ENCODE measurements around the gene PLG. TPM values are rescaled to one million over a fixed set of nuclear protein-coding genes. Genes with fewer than 3 reads are reported as not detected.
"Not testable (repeated sequence)": the region's sequence is repeated elsewhere in the genome, so short reads cannot be mapped to it uniquely, and the experiment has no call there.

The PLG gene
- total and polyA plus RNA-seq, 2 experiments from 2014 or later: 0.29 TPM; not detected in 1

GRCh38 chr6:160667639-160668481 lies 34.2 kb upstream of the PLG start:
- Histone ChIP-seq H3K4me3 (no peak overlapping the region), H3K27me3 (replicated peaks; ENCODE audit: insufficient read depth) (no peaks in the 10 kb centered on the region), H3K9ac (no peak overlapping the region), H3F3A (ENCODE audit: insufficient read depth) (no peaks in the 10 kb centered on the region), H3K9me3 (ENCODE audit: low read depth) (no peaks in the 10 kb centered on the region), H3K4me2 (ENCODE audit: unreplicated experiment) (no peak overlapping the region), H2AFZ (no peak overlapping the region), H3K9me2 (ENCODE audit: insufficient read depth) (no peaks in the 10 kb centered on the region), H3K36me3 (ENCODE audit: low read depth) (no peaks in the 10 kb centered on the region), H3K4me1 (ENCODE audit: insufficient read depth) (no peaks in the 10 kb centered on the region), H3K27ac (no peak overlapping the region), H4K20me1 (ENCODE audit: insufficient read depth) (no peaks in the 10 kb centered on the region), H3K79me2 (ENCODE audit: insufficient read depth) (no peaks in the 10 kb centered on the region)
- 8 to 11% methylated on average over 9 of the region's 9 CpGs for WGBS, 2 experiments (ENCODE audit: low coverage in 1 of 2, low lambda C conversion rate in 2 of 2, missing lambda C conversion rate in 2 of 2)
- in situ Hi-C loops (cut with MboI): no loop called here
- DNase-seq: no peak
- TF ChIP-seq EZH2phosphoT487 (IDR thresholded peaks at IDR 0.05; ENCODE audit: insufficient read depth, low read depth): no peak
- no peak for TF ChIP-seq EZH2 (IDR thresholded peaks at IDR 0.05; ENCODE audit: insufficient read depth, poor library complexity, severe bottlenecking)

- 20 to 32% methylated on average over 2 of the region's 2 CpGs for WGBS, 2 experiments (ENCODE audit: low coverage in 1 of 2, low lambda C conversion rate in 2 of 2, missing lambda C conversion rate in 2 of 2)
- Histone ChIP-seq H3K4me2 (ENCODE audit: unreplicated experiment) (no peak overlapping the region), H3K4me1 (ENCODE audit: insufficient read depth) (no peaks in the 10 kb centered on the region), H3K9ac (no peak overlapping the region), H3F3A (ENCODE audit: insufficient read depth) (no peaks in the 10 kb centered on the region), H4K20me1 (ENCODE audit: insufficient read depth) (no peaks in the 10 kb centered on the region), H2AFZ (no peak overlapping the region), H3K27ac (no peak overlapping the region), H3K9me2 (ENCODE audit: insufficient read depth) (no peaks in the 10 kb centered on the region), H3K36me3 (ENCODE audit: low read depth) (no peaks in the 10 kb centered on the region), H3K79me2 (ENCODE audit: insufficient read depth) (no peaks in the 10 kb centered on the region), H3K27me3 (replicated peaks; ENCODE audit: insufficient read depth) (no peaks in the 10 kb centered on the region), H3K4me3 (no peak overlapping the region), H3K9me3 (ENCODE audit: low read depth) (no peaks in the 10 kb centered on the region)
- in situ Hi-C loops (cut with MboI): no loop called here
- no peak for DNase-seq
- no peak for TF ChIP-seq EZH2 (IDR thresholded peaks at IDR 0.05; ENCODE audit: insufficient read depth, poor library complexity, severe bottlenecking)
- no peak for TF ChIP-seq EZH2phosphoT487 (IDR thresholded peaks at IDR 0.05; ENCODE audit: insufficient read depth, low read depth)
Measured at GRCh38 chr6:160668589-160668988, 33.5 kb upstream of the PLG start.

GRCh38 chr6:160676418-160676817 lies 25.6 kb upstream of the PLG start:
- H3K36me3 ChIP-seq (ENCODE audit: low read depth); H3F3A ChIP-seq (ENCODE audit: insufficient read depth); H3K4me1 ChIP-seq (ENCODE audit: insufficient read depth); H3K27ac ChIP-seq; H3K79me2 ChIP-seq (ENCODE audit: insufficient read depth); in situ Hi-C loops (cut with MboI); H3K9me2 ChIP-seq (ENCODE audit: insufficient read depth); H3K9ac ChIP-seq; H4K20me1 ChIP-seq (ENCODE audit: insufficient read depth); H3K27me3 ChIP-seq (replicated peaks; ENCODE audit: insufficient read depth); H2AFZ ChIP-seq; DNase-seq; H3K4me3 ChIP-seq; H3K9me3 ChIP-seq (ENCODE audit: low read depth); H3K4me2 ChIP-seq (ENCODE audit: unreplicated experiment): not testable (repeated sequence)
- 31 to 42% methylated on average over 5 of the region's 5 CpGs for WGBS, 2 experiments (ENCODE audit: low coverage in 1 of 2, low lambda C conversion rate in 2 of 2, missing lambda C conversion rate in 2 of 2)

GRCh38 chr6:160678230-160678629 lies 23.8 kb upstream of the PLG start:
- no peak overlapping the region for H2AFZ ChIP-seq
- H3K27me3 ChIP-seq (replicated peaks; ENCODE audit: insufficient read depth): no peaks in the 10 kb centered on the region
- TF ChIP-seq EZH2phosphoT487 (IDR thresholded peaks at IDR 0.05; ENCODE audit: insufficient read depth, low read depth): no peak
- DNase-seq: no peak
- no peak overlapping the region for H3K27ac ChIP-seq
- in situ Hi-C loops (cut with MboI): no loop called here
- H3K4me2 ChIP-seq (ENCODE audit: unreplicated experiment): no peak overlapping the region
- H3K79me2 ChIP-seq (ENCODE audit: insufficient read depth): no peaks in the 10 kb centered on the region
- no peak overlapping the region for H3K9ac ChIP-seq
- no peak overlapping the region for H3K4me3 ChIP-seq
- 67 to 69% methylated on average over 4 of the region's 4 CpGs for WGBS, 2 experiments (ENCODE audit: low coverage in 1 of 2, low lambda C conversion rate in 2 of 2, missing lambda C conversion rate in 2 of 2)
- H3K9me2 ChIP-seq (ENCODE audit: insufficient read depth): no peaks in the 10 kb centered on the region
- H4K20me1 ChIP-seq (ENCODE audit: insufficient read depth): no peaks in the 10 kb centered on the region
- no peaks in the 10 kb centered on the region for H3K9me3 ChIP-seq (ENCODE audit: low read depth)
- H3K4me1 ChIP-seq (ENCODE audit: insufficient read depth): no peaks in the 10 kb centered on the region
- no peaks in the 10 kb centered on the region for H3K36me3 ChIP-seq (ENCODE audit: low read depth)
- H3F3A ChIP-seq (ENCODE audit: insufficient read depth): no peaks in the 10 kb centered on the region

All from GM23248 (cell line).